Activated CD4-positive, alpha-beta T cell treated with anti-CD3 and anti-CD28 coated beads for 36 hours (primary cell): ENCODE results near the gene DENND6A. TPM values are rescaled to one million over a fixed set of nuclear protein-coding genes. Genes with fewer than 3 reads are reported as not detected.
A peak's percentile ranks its signal among the peaks of the same experiment; 100 is the strongest.

Experiments used
- ATAC-seq: fragments of 200-7000 bp; cut with Tn5 transposase; one replicate; pipeline ENCODE4 v1.10.0; 2021; ENCODE audit warnings: mild to moderate bottlenecking, moderate library complexity
- CTCF ChIA-PET: fragments of 350-600 bp; sonication (Branson Sonifier 250); formaldehyde crosslinking; loops from one replicate; lab custom pipeline; 2021; ENCODE audit warnings: antibody characterized with exemption; lab: Charles Lee
- POLR2A ChIA-PET: fragments of 350-600 bp; sonication (Branson Sonifier 250); formaldehyde crosslinking; loops from one replicate; lab custom pipeline; 2021; ENCODE audit warnings: antibody characterized with exemption, inconsistent platforms; lab: Charles Lee
- DNase-seq: peaks from one replicate; pipeline ENCODE4 v3.0.0-alpha.2; 2020
- H3K27ac Mint-ChIP-seq: one replicate; pipeline ENCODE4 v1.8.0; 2021; ENCODE audit warnings: mixed read lengths
- H3K27me3 Mint-ChIP-seq: one replicate; pipeline ENCODE4 v1.8.0; 2021; ENCODE audit warnings: mixed read lengths
- H3K36me3 Mint-ChIP-seq: one replicate; pipeline ENCODE4 v1.8.0; 2021; ENCODE audit warnings: low read depth, mixed read lengths
- H3K4me1 Mint-ChIP-seq: one replicate; pipeline ENCODE4 v1.8.0; 2021; ENCODE audit warnings: mixed read lengths
- H3K4me3 Mint-ChIP-seq: one replicate; pipeline ENCODE4 v1.8.0; 2021; ENCODE audit warnings: mild to moderate bottlenecking, moderate library complexity, mixed read lengths
- H3K9me3 Mint-ChIP-seq: one replicate; pipeline ENCODE4 v1.8.0; 2021; ENCODE audit warnings: low read depth, mixed read lengths
- intact Hi-C, 2 experiments: fragments of 100-400 bp; cut with DNase I in 1 of 2; cut with micrococcal nuclease in 1 of 2; formaldehyde crosslinking; loops; one replicate each; pipeline versions ENCODE4 v1.14.2 to v1.15.1; 2022 to 2024; cut with DNase I, micrococcal nuclease
- total RNA-seq, 2 experiments: library from RNA; stranded (reverse); gene quantifications; one replicate each; pipeline ENCODE4 v1.2.3, GENCODE V29; 2021

Gene DENND6A
- total RNA-seq, 2 experiments from 2014 or later = 15.0 to 17.1 TPM

GRCh38 chr3:57597127-57597923, 95.6 kb downstream of the DENND6A start, which contains the start of gene ARF4:
TSS of gene ARF4 (minus strand) at chr3:57597344. CDS start at chr3:57597140, 204 bp downstream.
- Mint-ChIP-seq H3K27ac (peak within 1 kb of the TSS; percentile 99), H3K4me1 (peaks cover 30% of the 10 kb centered on the region), H3K9me3 (no peaks in the 10 kb centered on the region), H3K4me3 (peak within 1 kb of the TSS; percentile 98), H3K27me3 (no peaks in the 10 kb centered on the region), H3K36me3 (peaks cover 33% of the 10 kb centered on the region)
- CTCF ChIA-PET = interaction anchor here (0.5 to 3.1 kb wide), 7 partner anchors 16 to 1133 kb away, joined by 3 to 10 read pairs (median 3); partner anchors contain the start of genes ARHGEF3, PDE12 and SLMAP
- ATAC-seq = peak; percentile 94
- intact Hi-C loops = loop anchor here (1.0 to 10.0 kb wide), 16 partner anchors 40 to 915 kb away; partner anchors contain the start of genes APPL1 (in 2 of the 2), SLMAP (in 2 of the 2), ABHD6 (in 1 of the 2) and ARHGEF3 (in 1 of the 2)
- POLR2A ChIA-PET = interaction anchor here (0.7 to 2.8 kb wide), 5 partner anchors 41 to 161 kb away, joined by 3 to 30 read pairs (median 4); partner anchors contain the start of genes DENND6A, PDE12 and SLMAP
- peak; percentile 99 for DNase-seq

- Mint-ChIP-seq H3K9me3 (no peaks in the 10 kb centered on the region), H3K36me3 (peaks cover 32% of the 10 kb centered on the region), H3K4me1 (peaks cover 35% of the 10 kb centered on the region), H3K27me3 (no peaks in the 10 kb centered on the region), H3K4me3 (peak overlapping the region; percentile 98), H3K27ac (peak overlapping the region; percentile 92)
- DNase-seq = peak; percentile 76
- no peak for ATAC-seq
- intact Hi-C loops = loop anchor here (1.0 to 10.0 kb wide), 16 partner anchors 39 to 914 kb away; partner anchors contain the start of genes APPL1 (in 2 of the 2), SLMAP (in 2 of the 2), ABHD6 (in 1 of the 2) and ARHGEF3 (in 1 of the 2)
- CTCF ChIA-PET = interaction anchor here (0.6 to 3.1 kb wide), 6 partner anchors 16 to 496 kb away, joined by 3 to 10 read pairs (median 4); partner anchors contain the start of gene PDE12
- POLR2A ChIA-PET = interaction anchor here (0.6 to 2.8 kb wide), 6 partner anchors 40 to 510 kb away, joined by 3 to 30 read pairs (median 5); partner anchors contain the start of genes DENND6A, PDE12 and SLMAP
Measured at GRCh38 chr3:57596495-57597126, 96.3 kb downstream of the DENND6A start.

GRCh38 chr3:57594576-57594975, 98.3 kb downstream of the DENND6A start:
- no peak for ATAC-seq
- Mint-ChIP-seq H3K27ac (peak overlapping the region; percentile 64), H3K36me3 (peaks cover 25% of the 10 kb centered on the region), H3K4me3 (peak overlapping the region; percentile 98), H3K27me3 (no peaks in the 10 kb centered on the region), H3K4me1 (peaks cover 35% of the 10 kb centered on the region), H3K9me3 (no peaks in the 10 kb centered on the region)
- ChIA-PET CTCF (interaction anchor here (0.7 to 1.1 kb wide), 2 partner anchors 16 to 26 kb away, joined by 3 read pairs; no protein-coding TSS in a partner anchor), POLR2A (no interaction called here)
- intact Hi-C loops = loop anchor here in 1 of 2 experiments (10.0 kb wide), 3 partner anchors 720 to 840 kb away; no protein-coding TSS in a partner anchor
- DNase-seq = no peak

GRCh38 chr3:57594144-57594543, 98.7 kb downstream of the DENND6A start:
- Mint-ChIP-seq H3K4me1 (peaks cover 31% of the 10 kb centered on the region), H3K4me3 (peak overlapping the region; percentile 98), H3K9me3 (no peaks in the 10 kb centered on the region), H3K27ac (peak overlapping the region; percentile 64), H3K36me3 (peaks cover 23% of the 10 kb centered on the region), H3K27me3 (no peaks in the 10 kb centered on the region)
- ChIA-PET POLR2A (interaction anchor here (0.7 kb wide), 1 partner anchor 679 kb away, joined by 3 read pairs; no protein-coding TSS in a partner anchor), CTCF (interaction anchor here (0.5 to 0.7 kb wide), 2 partner anchors 16 to 97 kb away, joined by 3 read pairs; no protein-coding TSS in a partner anchor)
- no peak for DNase-seq
- intact Hi-C loops = loop anchor here in 1 of 2 experiments (10.0 kb wide), 3 partner anchors 719 to 839 kb away; no protein-coding TSS in a partner anchor
- no peak for ATAC-seq

GRCh38 chr3:57592306-57592705, 100.6 kb downstream of the DENND6A start:
- H3K9me3 Mint-ChIP-seq = no peaks in the 10 kb centered on the region
- CTCF ChIA-PET = interaction anchor here (0.5 to 1.2 kb wide), 3 partner anchors 17 to 224 kb away, joined by 3 to 4 read pairs (median 3); no protein-coding TSS in a partner anchor
- intact Hi-C loops = loop anchor here in 1 of 2 experiments (10.0 kb wide), 3 partner anchors 718 to 838 kb away; no protein-coding TSS in a partner anchor
- POLR2A ChIA-PET = interaction anchor here (0.6 to 1.1 kb wide), 2 partner anchors 163 to 820 kb away, joined by 3 read pairs; no protein-coding TSS in a partner anchor
- no peak overlapping the region for H3K27ac Mint-ChIP-seq
- DNase-seq (no peak), ATAC-seq (no peak)
- no peak overlapping the region for H3K4me3 Mint-ChIP-seq
- H3K27me3 Mint-ChIP-seq = no peaks in the 10 kb centered on the region
- peaks cover 32% of the 10 kb centered on the region for H3K4me1 Mint-ChIP-seq
- H3K36me3 Mint-ChIP-seq = peaks cover 17% of the 10 kb centered on the region

- peaks cover 17% of the 10 kb centered on the region for H3K36me3 Mint-ChIP-seq
- ChIA-PET POLR2A (no interaction called here), CTCF (interaction anchor here (0.9 kb wide), 1 partner anchor 9 kb away, joined by 3 read pairs; no protein-coding TSS in a partner anchor)
- H3K9me3 Mint-ChIP-seq = no peaks in the 10 kb centered on the region
- DNase-seq (no peak), ATAC-seq (no peak)
- no peak overlapping the region for H3K4me3 Mint-ChIP-seq
- no peaks in the 10 kb centered on the region for H3K27me3 Mint-ChIP-seq
- intact Hi-C loops = no loop called here
- H3K27ac Mint-ChIP-seq = no peak overlapping the region
- H3K4me1 Mint-ChIP-seq = peaks cover 33% of the 10 kb centered on the region
Measured at GRCh38 chr3:57587905-57588304, 105.0 kb downstream of the DENND6A start.

GRCh38 chr3:57586778-57587177, 106.1 kb downstream of the DENND6A start:
- intact Hi-C loops = no loop called here
- H3K4me1 Mint-ChIP-seq = peaks cover 26% of the 10 kb centered on the region
- no peak overlapping the region for H3K4me3 Mint-ChIP-seq
- CTCF ChIA-PET = interaction anchor here (0.9 kb wide), 1 partner anchor 26 kb away, joined by 3 read pairs; no protein-coding TSS in a partner anchor
- no peaks in the 10 kb centered on the region for H3K27me3 Mint-ChIP-seq
- ATAC-seq = peak; percentile 51
- no peaks in the 10 kb centered on the region for H3K9me3 Mint-ChIP-seq
- peaks cover 20% of the 10 kb centered on the region for H3K36me3 Mint-ChIP-seq
- POLR2A ChIA-PET = no interaction called here
- peak overlapping the region; percentile 78 for H3K27ac Mint-ChIP-seq
- DNase-seq = peak; percentile 41

GRCh38 chr3:57583544-57583943, 109.3 kb downstream of the DENND6A start:
- Mint-ChIP-seq H3K27ac (no peak overlapping the region), H3K4me3 (no peak overlapping the region), H3K4me1 (peaks cover 23% of the 10 kb centered on the region), H3K27me3 (no peaks in the 10 kb centered on the region), H3K36me3 (peaks cover 21% of the 10 kb centered on the region), H3K9me3 (no peaks in the 10 kb centered on the region)
- CTCF ChIA-PET = no interaction called here
- no peak for DNase-seq
- POLR2A ChIA-PET = no interaction called here
- intact Hi-C loops = no loop called here
- ATAC-seq = no peak

- POLR2A ChIA-PET = interaction anchor here (0.6 kb wide), 1 partner anchor 21 kb away, joined by 3 read pairs; no protein-coding TSS in a partner anchor
Measured at GRCh38 chr3:57582474-57583168, 110.3 kb downstream of the DENND6A start.

GRCh38 chr3:57577801-57578200, 115.1 kb downstream of the DENND6A start:
- H3K9me3 Mint-ChIP-seq = no peaks in the 10 kb centered on the region
- intact Hi-C loops = no loop called here
- no peak overlapping the region for H3K4me3 Mint-ChIP-seq
- CTCF ChIA-PET = interaction anchor here (1.0 kb wide), 2 partner anchors 11 to 16 kb away, joined by 3 read pairs; no protein-coding TSS in a partner anchor
- peaks cover 51% of the 10 kb centered on the region for H3K36me3 Mint-ChIP-seq
- H3K27me3 Mint-ChIP-seq = no peaks in the 10 kb centered on the region
- ATAC-seq (no peak), DNase-seq (no peak)
- H3K4me1 Mint-ChIP-seq = peaks cover 11% of the 10 kb centered on the region
- POLR2A ChIA-PET = no interaction called here
- peak overlapping the region; percentile 11 for H3K27ac Mint-ChIP-seq

More at GRCh38 chr3:57582474-57583168, 110.3 kb downstream of the DENND6A start:
- intact Hi-C loops = no loop called here
- peak; percentile 42 for ATAC-seq
- no peaks in the 10 kb centered on the region for H3K9me3 Mint-ChIP-seq
- H3K27me3 Mint-ChIP-seq = no peaks in the 10 kb centered on the region
- DNase-seq = peak; percentile 19
- H3K4me1 Mint-ChIP-seq = peaks cover 19% of the 10 kb centered on the region
- CTCF ChIA-PET = interaction anchor here (0.7 to 0.8 kb wide), 2 partner anchors 11 to 149 kb away, joined by 3 read pairs; no protein-coding TSS in a partner anchor
- no peak overlapping the region for H3K4me3 Mint-ChIP-seq
- peak overlapping the region; percentile 7 for H3K27ac Mint-ChIP-seq
- peaks cover 26% of the 10 kb centered on the region for H3K36me3 Mint-ChIP-seq
